Astrocyte (in vitro differentiated cells and primary cell): ENCODE measurements around the gene FAM180A.

Source experiments
- EZH2 ChIP-seq: IDR thresholded peaks from 2 replicates; pipeline ENCODE4 v1.6.1; 2012; ENCODE audit warnings: mild to moderate bottlenecking, low read length, inconsistent platforms; ENCODE audit not compliant: insufficient read depth
- TF ChIP-seq, protein P1 (sequence below): IDR thresholded peaks from 2 replicates; pipeline ENCODE4 v1.5.1; 2011; ENCODE audit warnings: low read depth, mild to moderate bottlenecking, inconsistent platforms, low read length, moderate library complexity; ENCODE audit not compliant: insufficient read depth

GRCh38 chr7:135708041-135708440 is 40.6 kb downstream of the FAM180A start:
- TF ChIP-seq, protein P1, sequence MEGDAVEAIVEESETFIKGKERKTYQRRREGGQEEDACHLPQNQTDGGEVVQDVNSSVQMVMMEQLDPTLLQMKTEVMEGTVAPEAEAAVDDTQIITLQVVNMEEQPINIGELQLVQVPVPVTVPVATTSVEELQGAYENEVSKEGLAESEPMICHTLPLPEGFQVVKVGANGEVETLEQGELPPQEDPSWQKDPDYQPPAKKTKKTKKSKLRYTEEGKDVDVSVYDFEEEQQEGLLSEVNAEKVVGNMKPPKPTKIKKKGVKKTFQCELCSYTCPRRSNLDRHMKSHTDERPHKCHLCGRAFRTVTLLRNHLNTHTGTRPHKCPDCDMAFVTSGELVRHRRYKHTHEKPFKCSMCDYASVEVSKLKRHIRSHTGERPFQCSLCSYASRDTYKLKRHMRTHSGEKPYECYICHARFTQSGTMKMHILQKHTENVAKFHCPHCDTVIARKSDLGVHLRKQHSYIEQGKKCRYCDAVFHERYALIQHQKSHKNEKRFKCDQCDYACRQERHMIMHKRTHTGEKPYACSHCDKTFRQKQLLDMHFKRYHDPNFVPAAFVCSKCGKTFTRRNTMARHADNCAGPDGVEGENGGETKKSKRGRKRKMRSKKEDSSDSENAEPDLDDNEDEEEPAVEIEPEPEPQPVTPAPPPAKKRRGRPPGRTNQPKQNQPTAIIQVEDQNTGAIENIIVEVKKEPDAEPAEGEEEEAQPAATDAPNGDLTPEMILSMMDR: no peak
- TF ChIP-seq EZH2: no peak
